ENCODE data around the gene KRTAP25-1. TPM values are rescaled to one million over a fixed set of nuclear protein-coding genes. Genes with fewer than 3 reads are reported as not detected.

KRTAP25-1 gene, protein sequence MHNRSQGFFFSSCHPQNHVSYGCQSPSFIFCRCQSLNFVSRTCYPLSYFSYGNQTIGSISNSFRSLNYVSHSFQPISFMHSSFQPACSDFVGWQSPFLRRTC
- not detected for polyA plus RNA-seq
- long read RNA-seq, donor 1: 0 reads
- long read RNA-seq, donor 2: 0 reads
- long read RNA-seq, donor 3: 0 reads
- long read RNA-seq, donor 4: 0 reads
- long read RNA-seq, donor 5: 0 reads
- long read RNA-seq, donor 6: 0 reads
- long read RNA-seq, donor 7: 0 reads
- long read RNA-seq, donor 8: 0 reads
- long read RNA-seq, donor 9: 0 reads
- long read RNA-seq, donor 10: 0 reads

- 90 to 93% (median 93%) methylated on average over 2 of the region's 2 CpGs for WGBS, 3 donors
- Histone ChIP-seq H3K4me1 (ENCODE audit: control insufficient read depth in 3 of 3, insufficient read depth in 2 of 3, low read depth in 1 of 3, low read length in 2 of 3) (no peaks in the 10 kb centered on the region), H3K9me3 (ENCODE audit: control insufficient read depth in 2 of 2, insufficient read depth in 1 of 2, low read depth in 1 of 2, low read length in 1 of 2) (peaks cover 0 to 1% of the 10 kb centered on the region in 2 donors), H3K36me3 (ENCODE audit: control insufficient read depth in 3 of 3, insufficient read depth in 2 of 3, low read depth in 1 of 3, low read length in 3 of 3) (no peaks in the 10 kb centered on the region), H3K27ac (ENCODE audit: low read depth in 1 of 3, low read length in 2 of 3) (no peak within 1 kb of the TSS), H3K27me3 (ENCODE audit: control insufficient read depth in 3 of 3, insufficient read depth in 3 of 3, low read length in 3 of 3) (no peaks in the 10 kb centered on the region), H3K4me3 (ENCODE audit: low read depth in 1 of 3, low read length in 3 of 3) (no peak within 1 kb of the TSS)
- FAIRE-seq: no peak
- no peak for DNase-seq
Measured at GRCh38 chr21:30289215-30289614, at the start of gene KRTAP25-1. Gene KRTAP25-1 (minus strand): TSS chr21:30289514. CDS start chr21:30289490, 24 bp downstream.

DNA sequence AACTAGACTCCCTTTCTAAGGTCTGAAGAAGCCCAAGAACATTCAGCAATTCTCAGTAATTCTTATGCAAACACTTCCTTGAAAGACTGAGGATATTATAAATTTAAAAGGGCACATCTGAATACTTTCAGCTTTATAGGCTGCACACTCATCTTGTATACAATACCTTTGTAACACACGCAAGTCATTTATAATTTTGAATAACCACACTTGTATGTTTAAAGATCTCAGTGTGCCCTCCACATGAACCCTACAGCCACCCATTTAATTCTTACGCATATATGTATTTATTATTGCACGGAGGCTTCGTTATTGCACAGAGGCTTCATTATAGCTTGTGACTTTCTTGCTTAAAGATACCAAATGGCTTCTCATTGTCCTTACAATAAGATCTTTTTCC is 49.4 kb upstream of the KRTAP25-1 start:
- peaks cover 0 to 3% of the 10 kb centered on the region in 2 donors for H3K9me3 ChIP-seq (ENCODE audit: control insufficient read depth in 2 of 2, insufficient read depth in 1 of 2, low read depth in 1 of 2, low read length in 1 of 2)
- WGBS, 3 donors: 84 to 91% (median 85%) methylated on average over 4 of the region's 4 CpGs
- H3K27ac ChIP-seq (ENCODE audit: low read depth in 1 of 3, low read length in 2 of 3): no peak overlapping the region
- DNase-seq (no peak), FAIRE-seq (no peak)
- no peak overlapping the region for H3K4me3 ChIP-seq (ENCODE audit: low read depth in 1 of 3, low read length in 3 of 3)
- H3K27me3 ChIP-seq (ENCODE audit: control insufficient read depth in 3 of 3, insufficient read depth in 3 of 3, low read length in 3 of 3): no peaks in the 10 kb centered on the region
- no peaks in the 10 kb centered on the region for H3K36me3 ChIP-seq (ENCODE audit: control insufficient read depth in 3 of 3, insufficient read depth in 2 of 3, low read depth in 1 of 3, low read length in 3 of 3)
- no peaks in the 10 kb centered on the region for H3K4me1 ChIP-seq (ENCODE audit: control insufficient read depth in 3 of 3, insufficient read depth in 2 of 3, low read depth in 1 of 3, low read length in 2 of 3)

DNA sequence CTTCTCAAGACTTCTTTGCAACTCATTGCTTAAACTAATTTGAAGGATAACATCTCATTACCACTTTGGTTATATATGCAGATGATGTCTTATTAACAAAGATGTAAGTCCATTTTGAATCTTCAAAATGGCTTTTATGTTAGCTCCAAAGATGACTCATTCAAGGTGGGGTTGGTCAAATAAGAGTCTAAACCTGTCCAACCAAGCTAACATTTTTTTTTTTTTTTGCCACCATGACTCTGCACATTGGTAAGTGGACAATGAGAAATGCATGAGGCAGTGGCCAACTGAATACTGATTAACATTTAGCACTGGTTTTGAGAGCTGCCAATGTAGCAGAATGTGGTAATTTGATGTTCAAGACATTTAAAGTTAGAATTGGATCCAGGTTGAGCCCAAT is 48.5 kb upstream of the KRTAP25-1 start:
- no peaks in the 10 kb centered on the region for H3K36me3 ChIP-seq (ENCODE audit: control insufficient read depth in 3 of 3, insufficient read depth in 2 of 3, low read depth in 1 of 3, low read length in 3 of 3)
- H3K27me3 ChIP-seq (ENCODE audit: control insufficient read depth in 3 of 3, insufficient read depth in 3 of 3, low read length in 3 of 3): no peaks in the 10 kb centered on the region
- H3K27ac ChIP-seq (ENCODE audit: low read depth in 1 of 3, low read length in 2 of 3): no peak overlapping the region
- FAIRE-seq (no peak), DNase-seq (no peak)
- H3K9me3 ChIP-seq (ENCODE audit: control insufficient read depth in 2 of 2, insufficient read depth in 1 of 2, low read depth in 1 of 2, low read length in 1 of 2): peaks cover 0 to 3% of the 10 kb centered on the region in 2 donors
- H3K4me3 ChIP-seq (ENCODE audit: low read depth in 1 of 3, low read length in 3 of 3): no peak overlapping the region
- H3K4me1 ChIP-seq (ENCODE audit: control insufficient read depth in 3 of 3, insufficient read depth in 2 of 3, low read depth in 1 of 3, low read length in 2 of 3): no peaks in the 10 kb centered on the region

- H3K27ac ChIP-seq (ENCODE audit: low read depth in 1 of 3, low read length in 2 of 3): no peak within 1 kb of the TSS
- no peaks in the 10 kb centered on the region for H3K4me1 ChIP-seq (ENCODE audit: control insufficient read depth in 3 of 3, insufficient read depth in 2 of 3, low read depth in 1 of 3, low read length in 2 of 3)
- H3K4me3 ChIP-seq (ENCODE audit: low read depth in 1 of 3, low read length in 3 of 3): no peak within 1 kb of the TSS
- H3K27me3 ChIP-seq (ENCODE audit: control insufficient read depth in 3 of 3, insufficient read depth in 3 of 3, low read length in 3 of 3): no peaks in the 10 kb centered on the region
- peaks cover 0 to 3% of the 10 kb centered on the region in 2 donors for H3K9me3 ChIP-seq (ENCODE audit: control insufficient read depth in 2 of 2, insufficient read depth in 1 of 2, low read depth in 1 of 2, low read length in 1 of 2)
- H3K36me3 ChIP-seq (ENCODE audit: control insufficient read depth in 3 of 3, insufficient read depth in 2 of 3, low read depth in 1 of 3, low read length in 3 of 3): no peaks in the 10 kb centered on the region
- WGBS, 3 donors: 86 to 94% (median 92%) methylated on average over 6 of the region's 6 CpGs
- no peak for DNase-seq
- no peak for FAIRE-seq
Measured at GRCh38 chr21:30337276-30337744, 48.0 kb upstream of the KRTAP25-1 start, which contains the start of gene KRTAP27-1. Gene KRTAP27-1 (minus strand): TSS chr21:30337694. CDS start chr21:30337668, 26 bp downstream.

DNA sequence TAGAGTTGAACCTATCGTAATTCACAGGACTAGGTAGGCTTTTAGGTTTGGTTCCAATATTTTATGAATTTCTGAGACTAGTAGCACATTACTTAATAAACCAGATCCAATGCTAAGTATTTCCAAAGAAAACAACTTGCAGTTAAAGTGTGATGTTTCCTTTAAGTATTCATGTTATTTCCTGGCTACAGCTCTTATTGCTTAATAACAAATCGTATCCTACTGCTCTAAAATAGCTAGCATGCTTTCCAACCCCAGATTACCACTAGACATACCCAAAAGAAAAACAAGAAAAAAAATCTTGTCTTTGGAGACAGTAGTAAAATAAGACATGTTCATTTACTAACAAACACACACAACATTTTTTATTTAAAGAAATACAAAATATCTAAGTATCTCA is 47.3 kb upstream of the KRTAP25-1 start:
- 58 to 81% (median 74%) methylated on average over 2 of the region's 2 CpGs for WGBS, 3 donors
- Histone ChIP-seq H3K36me3 (ENCODE audit: control insufficient read depth in 3 of 3, insufficient read depth in 2 of 3, low read depth in 1 of 3, low read length in 3 of 3) (no peaks in the 10 kb centered on the region), H3K27me3 (ENCODE audit: control insufficient read depth in 3 of 3, insufficient read depth in 3 of 3, low read length in 3 of 3) (no peaks in the 10 kb centered on the region), H3K4me3 (ENCODE audit: low read depth in 1 of 3, low read length in 3 of 3) (no peak overlapping the region), H3K9me3 (ENCODE audit: control insufficient read depth in 2 of 2, insufficient read depth in 1 of 2, low read depth in 1 of 2, low read length in 1 of 2) (peaks cover 0 to 2% of the 10 kb centered on the region in 2 donors), H3K27ac (ENCODE audit: low read depth in 1 of 3, low read length in 2 of 3) (no peak overlapping the region), H3K4me1 (ENCODE audit: control insufficient read depth in 3 of 3, insufficient read depth in 2 of 3, low read depth in 1 of 3, low read length in 2 of 3) (no peaks in the 10 kb centered on the region)
- no peak for DNase-seq
- FAIRE-seq: no peak

GRCh38 chr21:30333736-30334135 is 44.4 kb upstream of the KRTAP25-1 start:
- Histone ChIP-seq H3K27ac (ENCODE audit: low read depth in 1 of 3, low read length in 2 of 3) (no peak overlapping the region), H3K9me3 (ENCODE audit: control insufficient read depth in 2 of 2, insufficient read depth in 1 of 2, low read depth in 1 of 2, low read length in 1 of 2) (peaks cover 0 to 2% of the 10 kb centered on the region in 2 donors), H3K4me3 (ENCODE audit: low read depth in 1 of 3, low read length in 3 of 3) (no peak overlapping the region), H3K36me3 (ENCODE audit: control insufficient read depth in 3 of 3, insufficient read depth in 2 of 3, low read depth in 1 of 3, low read length in 3 of 3) (no peaks in the 10 kb centered on the region), H3K27me3 (ENCODE audit: control insufficient read depth in 3 of 3, insufficient read depth in 3 of 3, low read length in 3 of 3) (no peaks in the 10 kb centered on the region), H3K4me1 (ENCODE audit: control insufficient read depth in 3 of 3, insufficient read depth in 2 of 3, low read depth in 1 of 3, low read length in 2 of 3) (no peaks in the 10 kb centered on the region)
- DNase-seq (no peak), FAIRE-seq (no peak)
- 66 to 88% (median 87%) methylated on average over 3 of the region's 3 CpGs for WGBS, 3 donors

DNA sequence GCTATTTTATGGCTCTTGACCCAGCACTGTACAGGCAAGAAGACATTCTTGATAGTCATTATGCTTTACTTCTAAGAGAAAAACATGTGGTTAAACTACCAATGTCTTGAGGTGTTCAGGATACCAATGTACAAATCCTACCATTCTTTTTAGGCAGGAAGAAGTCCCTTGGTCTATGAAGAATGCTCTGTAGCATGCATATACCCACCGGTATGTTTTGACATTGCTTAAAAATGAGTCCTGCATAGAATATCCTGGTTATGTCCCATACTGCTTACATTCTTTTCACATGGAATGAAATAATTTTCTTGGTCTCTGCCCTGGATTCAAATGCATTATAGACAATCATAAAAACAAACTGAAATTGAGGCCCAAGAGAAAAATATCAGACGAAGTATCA is 43.4 kb upstream of the KRTAP25-1 start:
- DNase-seq: no peak

GRCh38 chr21:30329203-30329875 is 40.0 kb upstream of the KRTAP25-1 start:
- Histone ChIP-seq H3K27ac (ENCODE audit: low read depth in 1 of 3, low read length in 2 of 3) (no peak overlapping the region), H3K9me3 (ENCODE audit: control insufficient read depth in 2 of 2, insufficient read depth in 1 of 2, low read depth in 1 of 2, low read length in 1 of 2) (peaks cover 2 to 3% of the 10 kb centered on the region in 2 donors), H3K36me3 (ENCODE audit: control insufficient read depth in 3 of 3, insufficient read depth in 2 of 3, low read depth in 1 of 3, low read length in 3 of 3) (no peaks in the 10 kb centered on the region), H3K4me1 (ENCODE audit: control insufficient read depth in 3 of 3, insufficient read depth in 2 of 3, low read depth in 1 of 3, low read length in 2 of 3) (no peaks in the 10 kb centered on the region), H3K27me3 (ENCODE audit: control insufficient read depth in 3 of 3, insufficient read depth in 3 of 3, low read length in 3 of 3) (no peaks in the 10 kb centered on the region), H3K4me3 (ENCODE audit: low read depth in 1 of 3, low read length in 3 of 3) (no peak overlapping the region)
- 79 to 84% (median 79%) methylated on average over 4 of the region's 4 CpGs for WGBS, 3 donors
- no peak for DNase-seq
- FAIRE-seq: no peak

More for the DNA sequence above, 43.4 kb upstream of the KRTAP25-1 start:
- FAIRE-seq: no peak
- WGBS, 3 donors: 85 to 90% (median 86%) methylated on average over 2 of the region's 2 CpGs
- Histone ChIP-seq H3K27ac (ENCODE audit: low read depth in 1 of 3, low read length in 2 of 3) (no peak overlapping the region), H3K27me3 (ENCODE audit: control insufficient read depth in 3 of 3, insufficient read depth in 3 of 3, low read length in 3 of 3) (no peaks in the 10 kb centered on the region), H3K9me3 (ENCODE audit: control insufficient read depth in 2 of 2, insufficient read depth in 1 of 2, low read depth in 1 of 2, low read length in 1 of 2) (peaks cover 0 to 2% of the 10 kb centered on the region in 2 donors), H3K4me3 (ENCODE audit: low read depth in 1 of 3, low read length in 3 of 3) (no peak overlapping the region), H3K36me3 (ENCODE audit: control insufficient read depth in 3 of 3, insufficient read depth in 2 of 3, low read depth in 1 of 3, low read length in 3 of 3) (no peaks in the 10 kb centered on the region), H3K4me1 (ENCODE audit: control insufficient read depth in 3 of 3, insufficient read depth in 2 of 3, low read depth in 1 of 3, low read length in 2 of 3) (no peaks in the 10 kb centered on the region)

Measured in small intestine (tissue), 16 donors.